Measurements from ENCODE around the gene DHX34.
"Not testable (repeated sequence)": the region's sequence is repeated elsewhere in the genome, so short reads cannot be mapped to it uniquely, and the experiment has no call there.

The DHX34 gene

DNA sequence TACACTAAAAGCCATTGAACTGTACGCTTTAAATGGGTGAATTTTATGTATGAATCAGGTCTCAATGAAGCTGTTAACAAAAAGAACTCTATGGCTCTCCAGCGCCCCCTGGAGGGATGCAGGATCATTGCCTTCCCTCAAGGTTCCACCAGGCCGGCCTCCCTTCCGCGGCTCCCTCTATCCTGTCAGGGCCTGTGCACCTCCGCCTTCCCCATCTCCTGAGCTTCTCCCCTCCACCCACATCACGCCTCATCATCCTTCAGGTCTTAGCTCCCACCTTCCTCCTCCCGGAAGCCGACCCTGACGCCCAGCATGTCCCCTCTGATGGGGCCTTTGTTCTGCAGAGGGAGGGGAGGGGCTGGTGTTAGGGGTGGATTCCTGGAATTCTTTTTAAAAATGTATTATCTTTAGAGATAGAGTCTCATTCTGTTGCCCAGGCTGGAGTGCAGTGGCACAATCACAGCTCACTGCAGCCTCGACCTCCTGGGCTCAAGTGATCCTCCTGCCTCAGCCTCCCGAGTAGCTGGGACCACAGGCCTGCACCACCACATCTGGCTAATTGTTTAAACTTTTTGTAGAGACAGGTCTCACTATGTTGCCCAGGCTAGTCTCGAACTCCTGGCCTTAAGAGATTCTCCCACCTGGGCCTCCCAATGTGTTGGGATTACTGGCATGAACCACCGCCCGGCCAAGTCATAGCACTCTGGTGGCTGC lies 42.6 kb downstream of the DHX34 start:
- DNase-seq = peak; percentile 86

DNA sequence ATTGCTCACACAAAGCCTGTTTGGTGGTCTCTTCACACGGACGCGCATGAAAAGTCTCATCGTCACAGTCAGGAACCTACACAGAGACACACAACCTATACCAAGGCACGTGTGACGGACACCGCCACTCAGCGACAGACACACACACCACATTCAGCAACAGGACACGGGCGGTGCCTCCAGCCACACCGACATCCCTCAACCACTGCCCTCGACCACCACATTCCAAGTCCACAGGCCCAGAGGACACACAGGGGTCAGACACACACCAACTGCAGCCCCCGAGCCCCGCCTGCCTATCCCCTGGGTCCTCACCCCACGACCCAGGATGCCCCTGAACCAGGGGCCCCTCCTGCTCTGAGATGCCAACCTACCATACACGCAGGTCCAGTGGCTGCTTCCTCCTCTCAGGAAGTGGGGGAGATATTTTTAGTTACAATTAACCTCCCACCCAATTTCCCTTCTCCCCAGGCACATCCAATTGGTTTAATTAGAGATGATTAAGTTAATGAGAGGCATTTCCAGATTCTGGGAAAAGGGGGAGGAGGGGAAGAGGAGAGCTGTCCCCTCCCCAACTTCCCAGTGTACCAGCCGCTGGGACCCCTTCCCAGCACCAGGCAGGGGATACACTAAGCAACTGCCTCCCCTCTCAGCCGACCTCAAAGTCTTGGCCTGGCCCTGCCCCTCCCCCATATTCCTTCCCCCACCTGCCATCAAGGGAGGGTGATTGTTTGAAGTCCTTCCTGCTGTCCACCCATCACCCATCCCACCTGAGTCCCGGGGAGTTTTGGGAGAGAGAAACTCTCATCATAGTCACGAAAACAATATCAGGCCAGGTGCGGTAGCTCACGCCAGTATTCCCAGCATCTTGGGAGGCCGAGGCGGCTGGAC lies 49.8 kb downstream of the DHX34 start:
- no peak for DNase-seq

DNA sequence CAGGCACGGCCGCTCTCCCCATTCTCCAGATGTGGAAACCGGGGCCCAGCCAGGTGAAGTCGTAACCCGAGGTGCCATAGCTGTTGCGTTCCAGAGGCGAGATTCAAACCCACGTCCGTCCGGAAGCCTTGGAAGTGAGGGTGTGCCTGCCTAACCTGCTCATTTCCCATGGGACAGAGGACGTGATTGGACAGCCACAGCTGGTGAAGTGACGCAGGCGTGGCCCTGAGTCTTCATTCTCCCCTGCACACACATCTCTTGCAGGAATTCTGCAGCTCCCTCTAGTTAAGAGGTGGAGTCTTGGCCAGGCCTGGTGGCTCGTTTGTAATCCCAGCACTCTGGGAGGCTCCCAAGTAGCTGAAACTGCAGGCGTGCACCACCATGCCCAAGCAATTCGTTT lies 53.4 kb downstream of the DHX34 start:
- no peak for DNase-seq

DNA sequence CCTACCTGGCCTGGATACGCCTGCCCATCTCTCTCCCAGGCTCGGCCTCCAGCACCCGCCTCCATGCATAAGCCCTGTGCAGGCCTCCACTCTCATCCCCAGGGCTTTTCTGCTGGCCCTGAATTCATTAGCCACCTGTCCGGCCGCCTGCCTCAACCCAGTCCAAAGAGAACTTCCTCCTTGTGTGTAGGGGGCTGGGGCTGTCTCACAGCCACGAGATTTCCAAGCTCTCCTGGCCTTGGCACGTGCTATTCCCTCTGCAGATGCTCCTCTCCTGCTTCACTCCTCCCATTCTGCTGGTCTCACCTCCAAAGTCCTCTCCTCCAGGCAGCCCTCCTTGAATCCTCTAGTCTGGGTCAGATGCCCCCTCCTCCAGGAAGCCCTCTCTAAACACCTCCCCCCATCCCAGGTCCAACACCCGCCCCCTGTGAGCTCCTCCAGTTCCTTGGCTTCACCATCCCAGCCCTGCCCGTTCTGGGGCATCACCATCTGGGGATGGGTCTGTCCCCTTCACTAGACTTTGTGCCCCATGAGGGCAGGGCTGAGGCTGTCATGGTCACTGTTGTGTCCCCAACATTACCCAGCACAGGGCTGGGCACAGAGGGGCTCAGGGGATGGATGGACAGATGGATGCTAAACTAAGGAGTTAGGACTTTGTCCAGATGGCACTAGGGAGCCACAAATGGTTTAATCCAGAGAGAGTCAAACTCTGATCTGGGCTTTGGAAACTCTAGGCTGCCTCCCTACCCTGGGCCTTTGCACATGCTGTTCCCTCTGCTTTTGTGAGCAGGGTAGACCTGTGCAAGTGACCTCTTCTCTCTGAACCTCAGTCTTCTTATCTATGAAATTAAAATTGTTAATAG lies 55.5 kb downstream of the DHX34 start:
- DNase-seq = no peak

DNA sequence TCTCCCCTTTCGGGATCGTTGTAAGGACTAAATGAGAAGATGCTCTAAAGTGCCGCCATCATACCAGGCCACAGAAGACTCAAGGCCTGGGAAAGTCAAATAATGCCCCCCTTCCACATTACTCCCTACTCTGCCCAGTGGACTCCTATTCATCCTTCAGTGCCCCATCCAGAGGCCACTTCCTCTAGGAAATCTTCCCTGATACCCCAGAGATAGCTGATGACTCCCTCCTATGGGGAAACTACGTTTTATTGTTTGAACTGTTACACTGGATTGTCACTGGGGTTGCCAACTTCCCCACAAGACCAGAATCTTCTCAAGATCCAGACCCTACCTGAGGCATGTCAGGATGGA lies 56.1 kb downstream of the DHX34 start:
- no peak for DNase-seq

DNA sequence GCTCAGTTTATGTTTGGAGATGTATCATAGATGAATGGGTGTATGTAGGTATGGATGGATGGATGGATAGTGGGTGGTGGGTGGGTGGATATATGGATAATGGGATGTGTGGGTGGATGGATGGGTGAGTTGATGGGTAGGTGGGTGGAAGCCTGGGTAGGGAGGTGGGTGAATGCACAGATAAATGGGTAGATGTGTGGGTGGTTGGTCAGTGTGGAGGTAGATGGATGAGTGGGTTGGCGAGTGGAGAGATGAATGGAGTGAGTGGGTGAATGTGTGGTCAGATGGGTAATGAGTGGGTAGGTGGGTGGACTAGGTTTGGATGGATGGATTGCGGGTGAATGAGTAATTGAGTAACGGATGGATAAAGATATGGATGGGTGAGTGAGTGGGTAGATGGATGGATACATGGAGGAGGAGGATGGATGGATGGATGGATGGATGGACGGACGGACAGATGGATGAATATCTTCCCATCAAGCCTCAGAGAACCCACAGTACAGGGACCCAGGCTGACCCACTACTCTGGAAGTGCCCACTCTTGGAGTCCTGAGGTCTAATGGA lies 56.8 kb downstream of the DHX34 start:
- no peak for DNase-seq

DNA sequence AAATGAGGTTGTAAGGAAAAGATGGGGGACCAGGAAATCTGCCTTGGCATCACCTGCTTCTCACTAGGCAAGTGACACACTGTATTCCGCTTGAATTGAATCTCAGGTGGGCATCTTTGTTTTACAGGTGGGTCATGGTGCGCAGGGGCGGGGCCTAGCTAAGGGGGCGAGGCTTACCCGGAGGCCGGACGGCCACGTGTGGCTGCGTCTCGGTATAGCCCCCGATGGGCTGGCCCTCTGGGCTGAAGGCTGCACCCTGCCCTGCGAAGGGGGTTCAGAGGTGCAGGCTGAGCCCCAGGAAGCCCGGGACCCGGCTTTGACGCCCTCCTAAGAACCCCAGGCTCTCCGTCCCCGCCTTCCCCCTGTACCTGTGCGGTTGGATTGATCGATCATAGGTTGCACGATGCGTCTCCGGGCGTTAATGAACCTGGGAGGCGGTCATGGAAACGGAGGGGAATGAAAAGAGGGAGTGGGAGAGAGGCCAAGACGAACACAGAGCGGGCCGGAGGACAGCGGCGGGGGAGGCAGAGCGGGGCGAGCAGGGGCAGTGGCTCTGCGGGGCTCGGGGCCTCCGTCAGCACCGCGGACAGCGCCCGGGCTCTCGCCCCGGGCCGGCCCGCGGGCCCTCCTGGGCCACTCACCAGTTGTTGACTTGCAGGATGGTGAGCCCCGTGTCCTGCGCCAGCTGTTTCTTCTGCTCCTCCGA lies 57.7 kb downstream of the DHX34 start:
- DNase-seq = no peak

DNA sequence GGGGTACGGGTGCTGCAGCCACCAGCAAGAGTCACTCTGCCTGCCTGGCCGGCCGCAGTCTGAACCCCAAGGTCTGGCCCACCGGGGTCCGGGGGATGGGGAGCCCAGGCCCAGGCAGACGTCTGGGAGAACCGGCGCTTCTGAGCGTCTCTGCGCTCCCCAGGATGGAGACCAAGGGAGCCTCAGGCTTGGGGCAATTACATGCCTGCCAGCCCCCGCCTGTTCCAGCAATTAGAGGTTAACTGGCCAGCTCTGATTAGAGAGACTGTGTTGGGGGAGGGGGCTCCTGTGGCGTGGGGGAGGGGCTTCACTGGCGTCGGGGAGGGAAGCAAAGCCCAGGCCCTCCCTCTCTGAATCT lies 58.3 kb downstream of the DHX34 start:
- DNase-seq = no peak

DNA sequence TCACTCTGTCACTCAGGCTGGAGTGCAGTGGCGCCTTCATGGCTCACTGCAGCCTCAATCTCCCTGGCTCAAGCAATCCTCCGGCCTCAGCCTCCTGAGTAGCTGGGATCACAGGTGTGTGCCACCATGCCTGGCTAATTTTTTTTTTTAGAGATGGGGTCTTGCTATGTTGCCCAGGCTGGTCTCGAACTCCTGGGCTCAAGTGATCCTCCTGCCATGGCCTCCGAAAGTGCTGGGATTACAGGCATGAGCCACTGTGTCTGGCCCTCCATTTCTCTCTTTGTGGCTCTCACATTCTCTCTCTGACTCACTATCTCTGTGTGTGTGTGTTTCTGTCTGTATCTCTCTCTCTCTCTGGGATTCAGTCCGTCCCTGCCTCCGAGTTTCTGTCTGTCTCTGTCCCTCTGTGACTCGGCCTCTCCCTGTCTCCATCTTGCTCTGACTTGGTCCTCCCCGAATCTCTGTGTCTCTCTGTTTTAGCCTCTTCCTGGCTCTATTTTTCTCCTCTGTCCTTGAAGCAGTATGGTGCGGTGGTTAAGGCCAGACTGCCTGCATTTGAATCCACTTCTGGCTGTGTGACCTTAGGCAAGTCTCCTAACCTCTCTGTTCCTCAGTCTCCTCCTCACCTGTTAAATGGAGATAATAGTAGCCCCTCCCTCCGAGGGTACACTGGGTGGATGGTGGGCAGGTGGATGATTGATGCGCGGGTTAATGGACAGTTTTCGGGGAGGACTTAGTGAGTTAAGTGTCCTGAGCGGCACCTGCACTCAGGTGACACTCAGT lies 59.2 kb downstream of the DHX34 start:
- DNase-seq = no peak

DNA sequence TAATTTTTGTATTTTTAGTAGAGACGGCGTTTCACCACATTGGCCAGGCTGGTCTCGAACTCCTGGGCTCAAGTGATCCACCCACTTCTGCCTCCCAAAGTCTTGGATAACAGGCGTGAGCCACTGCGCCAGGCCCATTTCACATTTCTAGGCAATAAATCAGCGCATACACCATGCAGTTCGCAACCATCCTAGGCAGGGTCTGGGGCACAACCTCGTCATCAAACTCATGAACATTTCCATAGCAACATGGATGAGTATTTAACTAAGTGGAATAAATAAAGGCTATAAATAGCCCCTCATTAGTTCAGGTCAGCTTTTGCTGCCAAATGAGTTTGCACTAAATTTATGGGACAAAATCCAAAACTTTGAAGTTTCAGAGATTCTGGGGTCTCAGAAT lies 62.0 kb downstream of the DHX34 start:
- DNase-seq = no peak

DNA sequence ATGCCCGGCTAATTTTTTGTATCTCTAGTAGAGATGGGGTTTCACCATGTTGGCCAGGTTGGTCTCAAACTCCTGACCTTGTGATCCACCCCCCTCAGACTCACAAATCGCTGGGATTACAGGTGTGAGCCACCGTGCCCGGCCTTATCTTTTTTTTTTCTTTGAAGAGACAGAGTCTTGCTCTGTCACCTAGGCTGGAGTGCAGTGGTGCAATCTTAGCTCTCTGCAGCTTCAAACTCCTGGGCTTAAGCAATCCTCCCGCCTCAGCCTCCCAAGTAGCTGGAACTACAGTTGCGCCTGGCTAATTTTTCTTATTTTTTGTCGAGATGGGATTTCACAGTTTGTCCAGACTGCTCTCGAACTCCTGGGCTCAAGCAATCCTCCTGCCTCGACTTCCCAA lies 62.6 kb downstream of the DHX34 start:
- not testable (repeated sequence) for DNase-seq

DNA sequence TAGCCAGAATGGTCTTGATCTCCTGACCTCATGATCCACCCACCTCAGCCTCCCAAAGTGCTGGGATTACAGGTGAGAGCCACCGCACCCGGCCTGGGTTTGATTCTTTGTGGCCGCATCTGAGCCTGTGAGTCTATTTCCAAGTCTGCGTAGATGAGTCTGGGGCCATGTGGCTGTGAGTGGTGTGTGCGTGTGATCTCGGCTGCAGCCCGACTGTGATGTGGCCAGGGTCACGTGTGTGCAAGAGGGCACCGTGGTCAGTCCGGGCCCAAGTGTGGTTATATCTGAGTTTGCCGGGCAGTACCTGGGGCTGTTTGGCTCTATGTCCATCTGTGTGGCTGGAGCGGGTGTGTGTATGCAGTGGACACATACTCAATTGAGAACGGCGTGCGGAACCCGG lies 64.8 kb downstream of the DHX34 start:
- no peak for DNase-seq

DNA sequence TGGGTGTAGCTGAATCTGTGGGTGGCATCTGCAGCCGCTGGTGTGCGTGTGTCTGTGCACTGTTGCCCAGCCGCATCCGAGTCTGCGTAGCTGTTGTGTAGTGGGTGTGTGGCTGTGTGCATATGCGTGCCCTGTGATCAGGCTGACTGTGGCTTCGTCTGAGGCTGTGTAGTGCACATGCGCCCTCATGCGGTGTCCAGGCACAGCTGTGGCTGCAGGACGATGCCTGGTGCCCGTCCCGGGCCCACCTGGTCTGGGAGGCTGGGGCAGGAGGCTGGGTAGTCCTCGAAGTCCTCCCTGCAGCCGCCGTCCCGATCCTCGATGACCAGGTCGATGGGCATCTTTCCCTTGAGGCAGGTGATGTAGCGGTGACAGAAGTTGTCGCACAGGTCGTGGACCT lies 65.4 kb downstream of the DHX34 start:
- no peak for DNase-seq

DNA sequence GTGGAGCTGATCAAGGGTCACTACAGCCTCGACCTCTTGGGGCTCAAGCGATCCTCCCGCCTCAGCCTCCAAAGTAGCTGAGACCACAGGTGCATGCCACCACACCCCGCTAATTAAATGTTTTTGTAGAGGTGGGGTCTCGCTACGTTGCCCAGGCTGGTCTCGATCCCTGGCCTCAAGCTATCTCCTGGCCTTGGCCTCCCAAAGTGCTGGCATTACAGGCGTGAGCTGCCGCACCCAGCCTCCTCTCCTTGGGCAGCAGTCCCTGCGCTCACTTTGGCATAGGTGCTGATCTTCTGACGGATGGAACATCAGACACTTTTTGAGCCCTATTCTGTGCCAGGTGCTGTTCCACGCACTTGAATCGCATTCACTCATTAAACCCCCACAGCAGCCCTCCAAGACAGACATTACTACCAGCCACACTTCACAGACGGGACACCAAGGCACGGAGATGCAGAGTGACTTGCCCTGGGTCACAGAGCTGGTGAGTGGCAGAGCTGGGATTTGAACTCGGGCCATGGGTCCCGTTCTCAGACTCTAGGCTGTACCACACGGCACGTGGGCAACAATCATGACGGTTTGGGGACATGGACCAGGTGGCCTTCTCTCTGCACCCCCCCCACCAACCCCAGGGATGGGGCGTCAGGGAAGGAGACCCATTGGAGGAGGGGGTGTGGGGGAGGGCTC lies 67.0 kb downstream of the DHX34 start:
- no peak for DNase-seq

DNA sequence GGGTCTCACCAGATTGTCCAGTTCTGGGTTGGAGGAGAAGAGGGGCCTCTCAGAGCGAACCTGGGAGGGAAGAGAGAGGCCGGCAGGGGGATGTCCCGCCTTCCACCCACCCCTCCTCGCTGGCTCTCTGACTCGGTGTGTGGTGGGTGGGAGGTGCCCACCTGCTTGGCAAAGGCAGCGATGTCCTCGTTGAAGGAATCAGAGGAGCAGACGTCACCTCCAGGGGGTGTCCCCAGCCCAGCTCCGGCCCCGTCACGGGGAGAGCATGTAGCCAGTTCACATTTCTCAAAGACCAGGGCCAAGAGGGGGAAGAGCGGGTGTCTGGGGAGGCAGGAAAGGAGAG lies 67.5 kb downstream of the DHX34 start:
- no peak for DNase-seq

DNA sequence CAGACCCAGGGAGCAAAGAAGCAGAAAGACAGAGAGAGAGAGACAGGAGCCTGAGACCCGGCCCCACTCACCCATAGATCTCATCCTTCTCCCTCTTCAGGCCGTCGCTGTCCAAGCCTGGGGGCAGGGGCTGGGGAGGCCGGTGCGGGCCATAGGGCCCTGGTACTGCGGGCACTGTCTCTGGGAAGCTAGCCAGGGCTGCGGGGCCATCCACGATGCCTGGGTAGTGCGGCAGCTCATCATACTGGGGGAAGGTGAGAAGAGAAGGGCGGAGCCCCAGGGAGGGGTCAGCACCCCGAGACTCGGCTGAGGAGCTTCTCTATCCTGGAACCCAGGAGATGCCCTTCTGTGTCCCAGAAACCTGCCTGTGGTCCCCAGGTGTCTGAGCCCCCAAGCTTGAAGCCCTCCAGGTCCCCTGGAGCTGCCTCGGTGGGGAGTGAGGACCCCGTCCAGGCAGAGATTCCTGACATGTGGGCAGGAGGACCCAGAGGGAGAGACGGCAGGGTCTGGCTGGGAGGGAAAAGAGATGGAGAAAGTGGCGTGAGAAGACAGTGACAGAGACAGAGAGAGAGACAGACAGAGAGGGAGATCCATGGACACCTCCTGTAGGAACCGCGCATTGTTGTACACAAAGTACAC lies 68.1 kb downstream of the DHX34 start:
- no peak for DNase-seq

DNA sequence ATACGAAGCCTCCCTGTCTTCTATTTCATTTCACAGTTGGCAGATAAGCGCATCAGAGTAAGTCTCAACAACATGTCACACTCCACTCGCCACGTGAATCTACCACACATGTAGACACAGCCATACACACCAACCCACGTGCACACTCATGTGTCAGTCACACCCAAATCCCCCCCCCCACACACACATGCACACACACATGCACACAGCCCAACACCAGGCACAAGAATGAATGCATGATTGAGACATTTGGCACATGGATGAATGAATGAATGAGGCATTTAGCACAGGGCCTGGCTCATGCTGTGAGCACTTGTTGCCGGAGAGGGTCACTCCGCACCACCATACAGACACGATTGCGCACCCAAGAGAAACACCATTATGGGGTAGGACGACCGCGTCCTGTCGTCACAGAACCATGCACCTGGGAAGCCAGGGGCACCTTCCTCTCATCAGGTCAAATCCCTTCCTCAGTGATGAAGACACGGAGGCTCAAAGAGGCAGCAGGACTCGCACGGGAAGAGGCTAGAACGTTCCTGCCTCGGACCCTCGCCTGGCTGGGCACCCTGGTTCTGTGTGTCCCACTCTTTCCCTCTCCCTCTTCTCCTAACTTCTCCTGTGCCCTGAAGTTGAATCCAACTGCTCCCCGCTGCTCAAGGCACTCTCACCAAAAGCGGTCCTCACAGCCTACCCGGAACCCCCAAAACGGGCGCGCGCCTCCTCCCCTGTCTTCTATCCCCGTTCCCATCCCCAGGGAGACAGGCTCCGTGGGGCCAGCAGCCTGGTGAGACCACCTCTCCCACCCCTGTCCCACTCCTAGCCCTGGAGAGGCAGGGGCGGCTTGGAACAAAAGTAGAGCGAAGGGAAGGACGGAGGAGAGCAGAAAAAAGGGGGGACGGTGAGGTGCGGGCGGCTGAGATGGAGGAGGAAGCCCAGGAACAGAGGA lies 68.9 kb downstream of the DHX34 start:
- no peak for DNase-seq

DNA sequence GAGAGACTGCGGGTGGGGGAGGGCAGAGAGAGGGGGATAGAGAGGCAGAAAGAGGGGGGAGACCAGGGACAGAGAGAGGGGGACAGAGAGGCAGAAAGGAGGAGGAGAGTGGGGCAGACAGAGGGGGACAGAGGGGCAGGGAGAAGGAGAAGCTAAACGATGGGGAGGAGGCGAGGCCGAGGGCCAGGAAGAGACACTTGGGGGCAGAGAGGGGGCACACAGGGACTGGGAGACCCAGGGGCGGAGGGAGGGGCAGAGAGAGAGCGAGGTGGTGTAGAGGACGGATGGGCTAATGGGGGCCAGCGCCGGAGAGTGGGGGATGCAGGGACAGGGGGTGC lies 69.5 kb downstream of the DHX34 start:
- DNase-seq = no peak

DNA sequence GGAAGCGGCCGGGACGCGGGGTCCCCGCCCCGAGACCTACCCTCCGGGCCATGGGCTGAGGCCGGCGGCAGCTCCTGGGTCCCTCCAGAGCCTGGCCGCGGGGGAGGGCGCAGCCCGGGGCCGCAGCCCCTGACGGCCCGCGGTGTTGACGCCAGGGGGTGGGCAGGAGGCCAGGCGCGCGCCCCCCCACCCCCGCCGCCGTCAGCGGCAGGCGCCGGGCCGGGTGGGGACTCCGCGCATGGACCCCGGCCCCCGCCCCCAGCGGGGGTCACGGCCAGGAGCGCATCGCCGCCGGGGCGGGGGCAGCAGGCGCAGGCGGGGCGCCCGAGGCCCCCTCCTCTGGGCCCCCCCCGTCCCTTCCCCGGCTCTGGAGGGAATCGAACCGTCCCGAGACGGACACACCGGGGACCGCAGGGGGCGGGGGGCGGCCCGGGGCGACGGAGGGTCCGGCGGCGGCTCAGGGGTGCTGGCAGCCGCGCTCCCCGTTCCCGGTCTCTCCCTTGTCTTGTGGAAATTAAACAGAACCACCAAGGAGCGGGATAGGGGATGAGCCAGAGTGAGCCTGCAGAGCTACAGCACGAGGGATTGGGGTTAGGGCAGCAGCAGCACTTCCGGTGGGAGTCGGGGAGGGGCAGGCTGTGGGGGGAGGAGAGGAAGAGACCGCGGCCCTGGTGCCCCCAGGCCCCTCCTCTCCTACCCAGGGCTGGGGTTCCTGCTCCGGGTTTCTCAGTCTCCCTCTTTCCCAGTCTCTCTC lies 70.1 kb downstream of the DHX34 start, which contains the start of gene MEIS3:
MEIS3 (minus strand) TSS at position 498 of the 754 bp plus-strand sequence; CDS start at position 52, 446 bp downstream.
- DNase-seq = no peak

Measured in CD4-positive, alpha-beta T cell treated with Interleukin-6 for 4 hours (primary cell).